NCI-H526 treated with DMSO at 0.1 percent for 48 hours (cell line): ENCODE data around the gene RGPD8.
"Not testable (repeated sequence)": the region's sequence is repeated elsewhere in the genome, so short reads cannot be mapped to it uniquely, and the experiment has no call there.

Experiments used
- DNase-seq: peaks from one replicate; lab custom pipeline; 2025; lab: John Stamatoyannopoulos, UW

The RGPD8 gene

GRCh38 chr2:112433480-112433879 lies at the start of gene RGPD8:
TSS of gene RGPD8 (minus strand) at chr2:112433645. CDS start at chr2:112433453, 192 bp downstream.
- DNase-seq = not testable (repeated sequence)

DNA sequence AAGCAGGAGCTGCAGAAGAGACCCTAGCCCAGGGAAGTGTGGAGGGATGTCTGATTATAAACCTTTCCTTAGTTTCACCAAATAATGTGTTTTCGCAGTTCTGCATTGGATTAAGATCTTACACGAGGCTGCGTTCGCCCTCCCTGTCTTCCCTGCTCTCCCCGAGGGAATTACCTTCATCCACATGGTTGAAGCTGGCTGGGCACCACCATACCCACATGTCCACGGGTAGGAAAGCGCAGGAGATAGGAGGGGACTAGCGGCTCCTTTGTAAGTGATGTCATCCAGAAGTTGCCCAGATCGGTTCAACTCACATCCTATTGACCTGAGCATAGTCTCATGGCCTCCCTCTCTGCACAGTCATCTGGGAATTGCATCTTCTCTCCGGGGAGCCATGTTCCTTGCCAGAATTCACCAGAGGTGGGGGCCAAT lies 49.6 kb upstream of the RGPD8 start:
- peak; percentile 25 for DNase-seq

- DNase-seq = peak; percentile 38
Measured at GRCh38 chr2:112482309-112483041, 49.0 kb upstream of the RGPD8 start.

GRCh38 chr2:112481528-112482233 lies 48.2 kb upstream of the RGPD8 start, which contains the start of gene TTL:
TSS of gene TTL (plus strand) at chr2:112482156. CDS start at chr2:112482345, 189 bp downstream.
- peak; percentile 68 for DNase-seq

- peak; percentile 80 for DNase-seq
Measured at GRCh38 chr2:112481050-112481527, 47.6 kb upstream of the RGPD8 start.

- peak; percentile 9 for DNase-seq
Measured at GRCh38 chr2:112480530-112481049, 47.1 kb upstream of the RGPD8 start.

DNA sequence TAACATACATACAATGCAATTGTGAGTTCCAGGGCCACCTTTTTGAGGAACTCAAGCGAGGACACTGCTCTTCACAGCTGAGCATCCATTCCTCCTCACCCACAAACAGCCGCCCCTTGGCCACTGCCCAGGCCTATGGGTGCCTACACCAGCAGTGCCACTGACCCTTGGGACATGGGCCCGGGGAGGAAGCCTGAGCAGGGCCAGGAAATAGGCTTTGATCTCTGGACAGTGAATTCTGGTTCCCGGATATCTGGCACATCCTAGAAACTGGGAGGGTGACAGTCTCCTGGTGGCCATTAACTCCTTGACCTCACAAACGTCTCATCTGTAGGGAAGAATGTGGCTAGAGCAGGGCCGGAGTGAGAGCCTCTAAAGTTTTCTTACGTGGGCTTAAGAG lies 43.0 kb upstream of the RGPD8 start:
- no peak for DNase-seq

- DNase-seq = no peak
Measured at GRCh38 chr2:112474844-112475486, 41.5 kb upstream of the RGPD8 start.

- DNase-seq = no peak
Measured at GRCh38 chr2:112472547-112473263, 39.3 kb upstream of the RGPD8 start.

- DNase-seq = no peak
Measured at GRCh38 chr2:112465382-112465781, 31.9 kb upstream of the RGPD8 start.

DNA sequence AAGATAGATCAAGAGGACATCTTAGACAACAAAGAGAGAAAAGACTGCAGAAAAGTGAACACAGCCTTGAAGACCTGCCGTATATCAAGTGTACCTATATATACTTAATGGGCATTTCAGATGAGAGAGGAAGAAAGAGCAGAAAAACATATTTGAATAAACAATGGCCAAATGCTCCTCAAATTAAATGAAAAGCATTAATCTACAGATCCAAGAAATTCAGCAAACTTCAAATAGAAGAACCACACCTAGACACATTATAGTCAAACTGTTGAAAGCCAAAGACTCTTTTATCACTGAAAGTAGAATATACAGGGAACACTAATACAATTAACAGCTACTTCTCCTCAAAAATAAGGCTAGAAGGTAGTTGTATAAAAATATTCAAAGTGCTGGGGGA lies 29.8 kb upstream of the RGPD8 start:
- no peak for DNase-seq

DNA sequence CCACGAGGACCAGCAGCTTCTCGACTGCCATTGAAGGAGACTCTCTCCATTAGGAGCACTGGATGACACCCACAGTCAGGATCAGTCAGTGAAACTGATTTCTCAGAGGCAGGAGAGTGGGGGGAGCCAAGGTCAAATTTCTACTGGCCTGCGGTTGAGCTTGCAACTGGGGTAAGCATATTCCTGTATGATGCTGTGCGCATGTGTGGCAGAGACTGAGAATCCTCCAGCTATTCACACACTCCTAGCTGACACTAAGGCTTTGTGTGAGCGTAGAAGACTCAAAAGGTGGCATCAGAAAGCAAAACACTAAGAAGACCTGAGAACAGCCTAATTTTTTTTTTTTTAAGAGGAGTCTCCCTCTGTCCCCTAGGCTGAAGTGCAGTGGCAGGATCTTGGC lies 28.7 kb upstream of the RGPD8 start:
- DNase-seq = no peak

DNA sequence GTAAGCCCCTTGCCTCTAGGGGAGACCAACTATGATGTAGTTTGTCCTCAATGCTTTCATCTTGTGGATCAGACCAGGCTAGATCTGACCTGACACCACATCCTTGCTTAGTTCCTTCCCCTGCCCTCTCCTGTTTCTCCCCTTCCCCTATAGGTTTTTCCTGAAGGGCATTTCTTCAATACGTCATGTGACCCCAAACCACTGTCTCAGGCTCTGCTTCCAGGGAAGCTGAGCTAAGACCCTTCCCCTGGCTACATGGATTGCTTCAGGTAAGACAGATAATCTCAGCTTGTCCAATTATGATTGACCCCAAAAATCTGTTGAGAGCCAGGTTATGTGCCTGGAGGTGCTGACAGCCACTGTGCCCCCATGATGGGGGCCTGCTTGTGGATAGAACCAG lies 25.9 kb upstream of the RGPD8 start:
- no peak for DNase-seq

GRCh38 chr2:112454586-112454985 lies 21.1 kb upstream of the RGPD8 start:
- no peak for DNase-seq

- DNase-seq = no peak
Measured at GRCh38 chr2:112451317-112451716, 17.9 kb upstream of the RGPD8 start.

DNA sequence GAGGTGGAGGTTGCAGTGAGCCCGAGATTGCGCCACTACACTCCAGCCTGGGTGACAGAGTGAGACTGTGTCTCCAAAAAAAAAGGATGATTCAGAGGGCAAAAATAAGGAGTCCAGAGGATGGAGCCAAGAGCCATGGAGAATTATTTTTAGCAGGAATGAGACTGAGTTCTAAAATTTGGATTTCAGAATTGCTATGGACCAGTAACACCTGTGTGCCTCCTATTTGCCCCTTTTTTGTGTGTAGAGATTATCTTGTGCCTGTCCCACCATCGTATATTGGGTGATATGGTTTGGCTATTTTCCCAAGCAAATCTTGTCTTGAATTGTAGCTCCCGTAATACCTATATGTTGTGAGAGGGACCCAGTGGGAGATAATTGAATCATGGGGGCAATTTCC lies 16.4 kb upstream of the RGPD8 start:
- no peak for DNase-seq

- not testable (repeated sequence) for DNase-seq
Measured at GRCh38 chr2:112444256-112444655, 10.8 kb upstream of the RGPD8 start.

DNA sequence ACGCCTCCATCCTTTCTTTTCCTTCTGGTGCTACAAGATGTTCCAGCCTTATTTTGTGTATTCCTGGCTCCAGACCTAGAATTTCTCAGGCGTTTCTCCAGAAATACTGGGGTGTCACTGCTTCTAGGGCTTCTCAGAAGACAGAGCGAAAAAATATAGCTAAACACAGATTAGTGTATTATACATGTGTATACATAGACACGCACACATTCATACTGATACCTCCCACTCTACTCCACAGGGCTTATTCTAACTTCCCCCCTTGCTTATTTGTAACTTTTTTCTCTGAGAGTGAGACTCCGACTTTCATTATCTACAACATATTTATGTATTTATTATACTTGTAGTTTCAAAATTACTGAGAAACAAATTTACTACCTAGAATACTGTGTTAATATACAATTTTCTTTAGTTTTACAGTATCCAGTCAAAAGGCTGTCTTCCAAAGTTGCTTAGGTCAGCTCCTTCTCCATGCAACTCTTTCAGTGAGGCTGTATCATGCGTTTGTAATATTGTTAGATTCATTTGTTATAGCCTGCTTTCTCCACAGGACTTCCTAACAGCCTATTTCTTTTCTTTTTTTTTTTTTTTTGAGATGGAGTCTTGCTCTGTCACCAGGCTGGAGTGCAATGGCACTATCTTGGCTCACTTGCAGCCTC lies 5.3 kb upstream of the RGPD8 start:
- not testable (repeated sequence) for DNase-seq

- DNase-seq = not testable (repeated sequence)
Measured at GRCh38 chr2:112437405-112437831, 4.0 kb upstream of the RGPD8 start.

DNA sequence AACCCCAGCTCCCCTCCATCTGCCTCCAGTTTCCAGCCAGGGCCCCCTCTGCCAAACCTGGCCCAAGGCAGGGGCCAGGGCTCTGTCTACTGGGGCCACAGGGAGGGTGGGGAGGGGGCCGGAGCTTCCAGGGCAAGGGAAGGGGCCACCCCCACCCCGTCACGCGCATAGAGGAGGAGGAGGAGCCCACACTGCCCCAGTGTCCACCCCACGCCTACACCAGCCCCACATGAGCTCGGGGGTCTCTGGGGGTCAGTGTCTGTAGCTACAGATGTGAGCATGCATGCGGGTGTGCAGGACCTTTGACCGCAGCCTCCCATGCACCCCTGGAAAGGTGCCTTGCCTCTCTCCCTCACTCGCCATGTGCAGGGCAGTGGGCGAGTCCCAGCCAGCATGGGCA lies 3.5 kb upstream of the RGPD8 start:
- DNase-seq = not testable (repeated sequence)
